ENCODE data around the gene GASK1B. TPM values are rescaled to one million over a fixed set of nuclear protein-coding genes. Genes with fewer than 3 reads are reported as not detected.

The GASK1B gene
- total and polyA plus RNA-seq, 2 of the 13 experiments (the other 11 are each of a cell fraction or from before 2014, with no cell fraction given) = 29.1 to 40.4 TPM

- FAIRE-seq = no peak
- H3K9me3 ChIP-seq (ENCODE audit: low read length) = no peaks in the 10 kb centered on the region
- no peak overlapping the region for H3K9ac ChIP-seq (ENCODE audit: insufficient read depth, low read depth, low read length)
- no peak for ATAC-seq
- no peak overlapping the region for H3K4me3 ChIP-seq (replicated peaks in 1 of 3; ENCODE audit: insufficient read depth in 1 of 3, low read depth in 2 of 3, low read length in 3 of 3)
- CTCF ChIA-PET (ENCODE audit: low intra/inter-chr PET ratio, low total read pairs) = no interaction called here
- POLR2A ChIA-PET = no interaction called here
- H3K27me3 ChIP-seq (ENCODE audit: control insufficient read depth in 1 of 2, insufficient read depth in 2 of 2, low read length in 2 of 2) = no peaks in the 10 kb centered on the region
- intact Hi-C loops (cut with micrococcal nuclease; ENCODE audit: unreplicated experiment) = no loop called here
- no peak for DNase-seq (ENCODE audit: low spot score)
- peaks cover 5 to 24% of the 10 kb centered on the region in 2 experiments; a peak in 4 of 5 replicates for H3K36me3 ChIP-seq (replicated peaks in 1 of 2; ENCODE audit: control insufficient read depth in 1 of 2, insufficient read depth in 2 of 2, low read length in 2 of 2)
- peaks cover 92% of the 10 kb centered on the region for H3K79me2 ChIP-seq (ENCODE audit: insufficient read depth, low read length)
- H3K4me2 ChIP-seq (ENCODE audit: low read depth, low read length) = no peak overlapping the region
- in situ Hi-C loops (cut with HindIII; ENCODE audit: extremely low pct_ligation_motif_present, low pct_unique_long_range_greater_than_20kb) = no loop called here
- peaks cover 67% of the 10 kb centered on the region for H3K4me1 ChIP-seq (ENCODE audit: insufficient read depth, low read length)
- no peak for TF ChIP-seq FUBP1 (CRISPR knock-in tag; IDR thresholded peaks at IDR 0.05; ENCODE audit: borderline replicate concordance)
- WGBS (ENCODE audit: low lambda C conversion rate) = 93% methylated on average over 3 of the region's 3 CpGs
- H3K27ac ChIP-seq (ENCODE audit: extremely low read length, insufficient read depth, low read length) = no peak overlapping the region
- no TSS peak for BruUV-seq (replicated peaks)
- H2AFZ ChIP-seq (ENCODE audit: low read length) = no peak overlapping the region
- no peaks in the 10 kb centered on the region for H4K20me1 ChIP-seq (ENCODE audit: insufficient read depth, low read length)
Observed at GRCh38 chr4:158159054-158159717, 13.6 kb downstream of the GASK1B start.

GRCh38 chr4:158157412-158157811 is 15.4 kb downstream of the GASK1B start:
- Histone ChIP-seq H3K27ac (ENCODE audit: extremely low read length, insufficient read depth, low read length) (no peak overlapping the region), H3K79me2 (ENCODE audit: insufficient read depth, low read length) (peaks cover 92% of the 10 kb centered on the region), H3K36me3 (replicated peaks in 1 of 2; ENCODE audit: control insufficient read depth in 1 of 2, insufficient read depth in 2 of 2, low read length in 2 of 2) (peaks cover 6 to 26% of the 10 kb centered on the region in 2 experiments; a peak in 3 of 5 replicates), H3K9ac (ENCODE audit: insufficient read depth, low read depth, low read length) (no peak overlapping the region), H2AFZ (ENCODE audit: low read length) (no peak overlapping the region), H3K4me1 (ENCODE audit: insufficient read depth, low read length) (peaks cover 54% of the 10 kb centered on the region), H4K20me1 (ENCODE audit: insufficient read depth, low read length) (no peaks in the 10 kb centered on the region), H3K4me2 (ENCODE audit: low read depth, low read length) (peak overlapping the region; percentile 30; the same call in 1 of the 2 replicates), H3K27me3 (ENCODE audit: control insufficient read depth in 1 of 2, insufficient read depth in 2 of 2, low read length in 2 of 2) (no peaks in the 10 kb centered on the region), H3K9me3 (ENCODE audit: low read length) (no peaks in the 10 kb centered on the region), H3K4me3 (replicated peaks in 1 of 3; ENCODE audit: insufficient read depth in 1 of 3, low read depth in 2 of 3, low read length in 3 of 3) (no peak overlapping the region)
- CTCF ChIA-PET (ENCODE audit: low intra/inter-chr PET ratio, low total read pairs) = no interaction called here
- in situ Hi-C loops (cut with HindIII; ENCODE audit: extremely low pct_ligation_motif_present, low pct_unique_long_range_greater_than_20kb) (no loop called here), intact Hi-C loops (cut with micrococcal nuclease; ENCODE audit: unreplicated experiment) (no loop called here)
- ATAC-seq (peak; percentile 80), DNase-seq (ENCODE audit: low spot score) (peak; percentile 7), FAIRE-seq (no peak)
- no TSS peak for BruUV-seq (replicated peaks)
- POLR2A ChIA-PET = no interaction called here
- WGBS (ENCODE audit: low lambda C conversion rate) = 24% methylated on average over 4 of the region's 4 CpGs
- no peak for TF ChIP-seq HNF4A (CRISPR knock-in tag; IDR thresholded peaks at IDR 0.05)
- peak; percentile 76 for TF ChIP-seq NR2F2 (IDR thresholded peaks at IDR 0.05; ENCODE audit: borderline replicate concordance, low read depth)
- peak; percentile 31; the same call in 1 of the 2 replicates for TF ChIP-seq PPARG (CRISPR knock-in tag; conservative IDR thresholded peaks at IDR 0.05)
- peak; percentile 74; the same call in 1 of the 2 replicates for TF ChIP-seq HHEX (CRISPR knock-in tag; IDR thresholded peaks at IDR 0.05)
- TF ChIP-seq ARID5B (CRISPR knock-in tag; IDR thresholded peaks at IDR 0.05) = peak; percentile 69
- peak; percentile 24; the same call in 1 of the 2 replicates for TF ChIP-seq HOMEZ (CRISPR knock-in tag; IDR thresholded peaks at IDR 0.05; ENCODE audit: low read depth)
- TF ChIP-seq TCF7 (IDR thresholded peaks at IDR 0.05; ENCODE audit: low read depth) = peak; percentile 59; the same call in 1 of the 2 replicates
- TF ChIP-seq ZSCAN9 (CRISPR knock-in tag; IDR thresholded peaks at IDR 0.05; ENCODE audit: borderline replicate concordance) = no peak
- TF ChIP-seq MIXL1 (CRISPR knock-in tag; IDR thresholded peaks at IDR 0.05) = peak; percentile 30; the same call in 1 of the 2 replicates
- TF ChIP-seq MED1 (CRISPR knock-in tag; IDR thresholded peaks at IDR 0.05) = 0 out of 2 replicates have a peak, but pooled peaks have one; percentile 15
